ENCODE results near the gene NETO2.
"Not testable (repeated sequence)": the region's sequence is repeated elsewhere in the genome, so short reads cannot be mapped to it uniquely, and the experiment has no call there.

Gene NETO2

GRCh38 chr16:47063011-47063724 lies 80.6 kb downstream of the NETO2 start:
- DNase-seq: no peak

DNA sequence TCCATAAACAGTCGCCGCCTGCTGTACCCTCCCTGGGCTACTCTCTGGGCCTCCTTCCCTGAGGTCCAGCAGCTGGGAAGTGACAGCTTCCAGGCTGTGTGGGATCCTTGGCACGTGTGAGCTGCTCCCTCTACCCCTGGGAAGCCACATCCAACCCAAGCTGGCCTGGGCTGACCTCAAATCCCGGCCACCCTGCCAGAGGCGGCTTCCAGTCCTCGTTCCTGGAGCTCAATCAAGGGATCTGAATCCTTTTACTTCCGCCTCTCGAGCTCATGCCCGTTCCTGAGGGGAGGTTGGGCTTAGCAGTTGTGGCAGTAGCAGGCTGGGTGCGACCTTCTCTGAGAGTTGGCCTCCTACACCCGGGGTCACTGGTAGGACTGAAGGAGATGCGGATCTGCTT lies 82.5 kb downstream of the NETO2 start:
- no peak for DNase-seq

GRCh38 chr16:47060596-47060995 lies 83.1 kb downstream of the NETO2 start:
- no peak for DNase-seq

DNA sequence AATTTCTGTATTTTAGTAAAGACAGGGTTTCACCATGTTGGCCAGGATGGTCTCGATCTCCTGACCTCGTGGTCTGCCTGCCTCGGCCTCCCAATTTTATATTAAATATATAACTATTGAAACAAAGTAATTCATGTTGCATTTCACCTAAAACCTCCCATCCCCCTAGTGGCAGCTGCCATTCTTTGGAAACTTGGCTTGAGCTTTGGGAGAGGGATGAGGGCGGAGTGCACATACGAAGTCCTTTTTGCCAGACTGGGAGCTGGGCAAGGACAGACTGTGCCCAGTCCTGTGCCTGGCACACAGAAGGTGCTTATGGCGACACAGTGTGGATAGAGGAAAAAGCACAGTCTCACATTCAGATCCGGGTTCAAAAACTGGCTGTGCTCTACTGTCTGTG lies 83.8 kb downstream of the NETO2 start:
- no peak for DNase-seq

DNA sequence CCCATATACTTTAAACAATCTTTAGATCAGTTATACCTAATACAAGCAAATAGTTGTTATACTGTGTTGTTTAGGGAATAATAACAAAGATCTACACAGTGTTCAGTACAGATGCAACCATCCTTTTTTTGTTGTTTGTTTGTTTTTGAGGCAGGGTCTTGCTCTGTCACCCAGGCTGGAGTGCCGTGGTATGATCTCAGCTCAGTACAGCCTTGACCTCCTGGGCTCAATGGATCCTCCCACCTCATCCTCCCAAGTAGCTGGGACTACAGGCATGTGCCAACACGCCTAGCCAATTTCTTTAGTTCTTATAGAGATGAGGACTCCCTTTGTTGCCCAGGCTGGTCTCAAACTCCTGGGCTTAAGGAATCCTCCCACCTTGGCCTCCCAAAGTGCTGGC lies 84.6 kb downstream of the NETO2 start:
- DNase-seq: not testable (repeated sequence)

- DNase-seq: no peak
Measured at GRCh38 chr16:47058295-47059086, 85.3 kb downstream of the NETO2 start.

- DNase-seq: no peak
Measured at GRCh38 chr16:47057630-47057993, 86.1 kb downstream of the NETO2 start.

DNA sequence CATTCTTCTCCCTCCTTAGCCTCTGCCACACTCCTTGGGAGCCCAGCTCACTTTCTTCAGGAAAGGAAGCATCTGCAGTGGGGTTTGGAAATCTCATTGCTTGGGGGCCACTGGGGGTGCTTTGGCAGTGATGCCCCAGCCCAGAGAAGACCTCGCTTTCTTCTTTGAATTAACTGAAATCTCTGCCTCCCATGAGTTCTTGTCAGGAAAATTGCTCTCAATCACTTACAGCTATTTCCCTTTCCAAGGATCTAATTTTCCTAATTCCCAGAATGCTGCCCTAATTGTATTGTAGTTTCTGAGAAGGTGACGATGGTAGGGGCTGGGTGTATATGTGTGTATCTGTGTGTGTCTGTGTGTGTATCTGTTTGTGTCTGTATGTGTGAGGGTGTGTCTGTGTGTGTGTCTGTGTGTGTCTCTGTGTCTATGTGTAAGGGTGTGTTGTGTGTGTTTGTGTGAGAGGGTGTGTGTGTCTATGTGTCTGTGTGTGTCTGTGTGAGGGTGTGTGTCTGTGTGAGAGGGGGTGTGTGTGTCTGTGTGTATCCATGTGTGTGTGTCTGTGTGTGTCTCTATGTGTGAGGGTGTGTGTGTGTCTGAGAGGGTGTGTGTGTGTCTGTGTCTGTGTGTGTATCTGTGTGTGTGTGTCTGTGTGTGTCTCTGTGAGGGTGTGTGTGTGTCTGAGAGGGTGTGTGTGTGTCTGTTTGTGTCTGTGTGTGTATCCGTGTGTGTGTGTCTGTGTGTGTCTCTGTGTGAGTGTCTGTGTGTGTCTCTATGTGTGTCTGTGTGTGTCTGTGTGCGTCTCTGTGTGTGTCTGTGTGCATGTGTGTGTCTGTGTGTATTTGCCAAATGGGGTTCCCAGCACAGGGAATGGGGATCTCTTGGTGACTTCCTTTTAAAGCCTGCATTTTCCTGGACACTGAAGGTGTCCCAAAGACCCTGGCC lies 86.8 kb downstream of the NETO2 start:
- no peak for DNase-seq

DNA sequence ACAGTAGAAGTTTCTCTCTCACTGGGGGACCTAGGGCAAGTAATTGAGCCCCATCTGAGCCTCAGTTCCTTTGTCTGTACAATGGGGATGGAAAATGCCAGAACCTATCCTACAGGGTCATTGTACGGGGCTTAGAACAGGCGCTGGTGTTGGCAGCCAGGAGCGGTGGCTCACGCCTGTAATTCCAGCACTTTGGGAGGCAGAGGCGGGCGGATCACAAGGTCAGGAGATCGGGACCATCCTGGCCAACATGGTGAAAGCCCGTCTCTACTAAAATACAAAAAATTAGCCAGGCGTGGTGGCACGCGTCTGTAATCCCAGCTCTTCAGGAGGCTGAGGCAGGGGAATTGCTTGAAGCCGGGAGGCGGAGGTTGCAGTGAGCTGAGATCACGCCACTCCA lies 87.7 kb downstream of the NETO2 start:
- not testable (repeated sequence) for DNase-seq

- DNase-seq: no peak
Measured at GRCh38 chr16:47055136-47055885, 88.4 kb downstream of the NETO2 start.

DNA sequence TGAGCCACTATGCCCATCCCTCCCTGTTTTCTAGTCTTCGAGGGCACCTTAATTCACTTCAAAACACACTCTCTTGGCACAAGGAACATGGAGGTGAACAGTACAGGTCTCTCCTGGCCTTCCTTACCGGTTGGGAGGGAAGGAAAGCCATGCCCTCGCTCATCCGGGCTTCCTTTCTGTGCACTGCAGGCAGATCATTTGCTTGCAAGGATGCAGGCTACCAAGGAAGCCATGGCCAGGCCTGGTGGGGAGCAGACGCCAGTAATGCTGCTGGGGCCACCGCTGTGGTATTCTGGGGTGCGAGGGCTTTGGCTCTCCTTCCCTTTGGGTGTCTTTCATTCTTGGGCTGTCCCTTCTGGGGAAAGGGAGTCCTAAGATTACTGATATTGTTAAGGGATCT lies 89.4 kb downstream of the NETO2 start:
- DNase-seq: no peak

GRCh38 chr16:47053895-47054294 lies 89.8 kb downstream of the NETO2 start:
- no peak for DNase-seq

- DNase-seq: no peak
Measured at GRCh38 chr16:47052666-47053640, 90.8 kb downstream of the NETO2 start.

DNA sequence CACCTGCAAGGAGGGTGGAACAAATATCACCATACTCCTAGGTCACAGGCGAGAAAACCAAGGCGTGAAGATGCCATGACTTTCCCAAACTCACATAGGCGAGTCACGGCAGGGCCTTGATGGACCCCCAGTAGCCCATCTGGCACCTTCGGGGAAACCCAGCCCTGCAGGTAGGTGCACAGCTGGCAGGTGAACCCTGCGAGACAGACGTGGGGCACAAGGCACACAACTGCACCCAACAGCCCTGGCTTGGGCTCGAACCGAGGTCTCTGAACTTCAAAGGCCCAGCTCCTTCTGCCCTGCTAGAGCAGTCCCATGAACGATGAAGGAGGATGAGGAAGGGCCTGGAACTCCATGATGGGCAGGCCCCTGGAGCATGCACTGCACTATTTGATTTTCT lies 92.7 kb downstream of the NETO2 start:
- no peak for DNase-seq

GRCh38 chr16:47049901-47050583 lies 93.7 kb downstream of the NETO2 start:
- DNase-seq: no peak

- DNase-seq: no peak
Measured at GRCh38 chr16:47047524-47048203, 96.1 kb downstream of the NETO2 start.

GRCh38 chr16:47046726-47047523 lies 96.8 kb downstream of the NETO2 start:
- DNase-seq: no peak

DNA sequence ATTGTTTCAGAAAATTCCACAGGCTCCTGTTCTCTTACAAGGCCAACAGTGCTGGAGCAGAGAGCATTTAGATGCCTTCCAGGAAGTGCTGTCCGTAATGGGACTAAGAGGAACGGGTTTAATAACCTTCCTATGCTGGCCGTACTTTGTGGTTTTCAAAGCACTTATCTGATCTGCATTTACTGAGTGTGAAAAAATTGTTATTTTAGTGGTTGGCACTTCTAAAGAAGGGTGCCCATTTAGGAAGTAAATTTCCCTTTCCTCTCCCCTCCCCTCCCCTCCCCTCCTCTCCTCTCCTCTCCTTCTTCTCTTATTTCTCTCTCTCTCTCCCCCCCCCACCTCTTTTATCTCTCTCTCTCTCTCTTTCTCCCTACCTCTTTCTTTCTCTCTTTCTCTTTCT lies 98.3 kb downstream of the NETO2 start:
- peak; percentile 28 for DNase-seq

DNA sequence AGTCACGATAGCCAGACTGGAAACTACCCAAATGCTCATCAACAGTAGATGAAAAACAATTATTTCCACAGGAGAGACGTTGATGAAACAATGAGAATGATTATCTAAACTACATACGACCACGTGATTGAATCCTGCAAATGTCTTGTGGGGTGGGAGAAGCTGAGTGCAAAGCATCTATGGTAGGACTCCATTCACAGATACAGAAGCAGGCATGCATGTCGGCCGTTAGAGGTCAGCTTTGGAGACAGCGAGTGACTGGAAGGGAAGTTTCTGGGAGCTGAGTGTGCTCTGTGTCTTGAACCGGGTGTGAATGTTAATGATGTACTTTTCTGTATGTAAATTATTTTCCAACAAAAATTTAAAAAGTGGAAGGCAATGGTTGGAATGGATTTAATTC lies 98.7 kb downstream of the NETO2 start:
- DNase-seq: no peak
